Ovary (tissue), 3 donors: ENCODE results near the gene SIAH3.

Experiments
- CTCF ChIP-seq, 3 donors: fragments of 450-650 bp in 2 of 3; fragments of 200-600 bp in 1 of 3; IDR thresholded peaks; one replicate each; pipeline versions ENCODE4 v1.5.1 to v1.8.0; 2016 to 2022; ENCODE audit warnings: antibody characterized with exemption in 3 of 3, mild to moderate bottlenecking in 1 of 3
- EP300 ChIP-seq: sonication (generic); formaldehyde crosslinking; IDR thresholded peaks from one replicate; pipeline ENCODE4 v1.6.1; 2017; ENCODE audit warnings: antibody characterized with exemption
- POLR2A ChIP-seq: fragments of 450-650 bp; IDR thresholded peaks from one replicate; pipeline ENCODE4 v1.6.1; 2017; ENCODE audit warnings: antibody characterized with exemption, mild to moderate bottlenecking, moderate library complexity
- donor health status: DM: no; HTN: no; CAD: no.

GRCh38 chr13:45886466-45886865 is 34.9 kb upstream of the SIAH3 start:
- no peak for TF ChIP-seq POLR2A
- TF ChIP-seq CTCF (IDR thresholded peaks at IDR 0.05): no peak
- no peak for TF ChIP-seq EP300
